Measurements from ENCODE around the gene KIAA1217.
A peak's percentile ranks its signal among the peaks of the same experiment; 100 is the strongest.

Gene KIAA1217

GRCh38 chr10:24518411-24518810 lies 309.5 kb downstream of the KIAA1217 start:
- no peak for DNase-seq

GRCh38 chr10:24518981-24519597 lies 310.2 kb downstream of the KIAA1217 start:
- DNase-seq, result peak; percentile 19

DNA sequence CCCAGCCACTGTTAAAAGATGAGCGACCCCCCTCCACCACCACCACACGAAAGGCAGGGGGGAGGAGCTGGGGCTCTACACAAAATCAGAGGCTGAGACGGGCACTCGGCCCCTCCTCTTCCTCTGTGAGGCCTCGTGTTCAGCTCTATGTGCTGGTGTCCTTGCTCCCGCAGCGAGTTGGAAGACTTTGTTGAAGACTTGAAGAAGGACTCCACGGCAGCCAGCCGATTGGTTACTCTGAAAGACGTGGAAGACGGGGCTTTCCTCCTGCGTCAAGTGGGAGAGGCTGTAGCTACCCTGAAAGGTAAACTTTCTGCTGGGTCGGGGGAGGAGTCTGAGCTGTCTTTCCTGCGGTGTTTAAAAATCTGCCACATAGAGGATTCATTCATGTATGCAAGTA lies 311.0 kb downstream of the KIAA1217 start:
- DNase-seq, result peak; percentile 37

- DNase-seq, result no peak
Measured at GRCh38 chr10:24524314-24524713, 315.4 kb downstream of the KIAA1217 start.

GRCh38 chr10:24526085-24526649 lies 317.2 kb downstream of the KIAA1217 start:
- no peak for DNase-seq

GRCh38 chr10:24528946-24529345 lies 320.0 kb downstream of the KIAA1217 start:
- DNase-seq, result no peak

DNA sequence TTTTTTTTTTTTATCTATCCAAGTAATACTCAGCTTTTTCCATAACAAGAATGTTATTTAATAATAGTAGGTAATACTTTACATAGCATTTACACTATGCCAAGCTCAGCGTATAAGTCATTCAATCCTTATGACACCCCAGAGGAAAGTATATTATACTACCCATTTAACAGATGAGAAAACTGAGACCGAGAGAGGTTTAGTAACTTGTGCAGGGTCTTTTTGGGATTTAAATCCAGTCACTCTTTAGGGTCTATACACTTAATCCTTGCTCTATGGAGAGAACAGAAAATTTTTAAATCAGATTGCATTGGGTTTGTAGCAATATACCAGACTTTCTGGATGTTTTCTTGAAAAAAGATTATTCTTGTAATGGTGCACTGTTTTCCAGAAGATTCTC lies 322.5 kb downstream of the KIAA1217 start:
- DNase-seq, result no peak

DNA sequence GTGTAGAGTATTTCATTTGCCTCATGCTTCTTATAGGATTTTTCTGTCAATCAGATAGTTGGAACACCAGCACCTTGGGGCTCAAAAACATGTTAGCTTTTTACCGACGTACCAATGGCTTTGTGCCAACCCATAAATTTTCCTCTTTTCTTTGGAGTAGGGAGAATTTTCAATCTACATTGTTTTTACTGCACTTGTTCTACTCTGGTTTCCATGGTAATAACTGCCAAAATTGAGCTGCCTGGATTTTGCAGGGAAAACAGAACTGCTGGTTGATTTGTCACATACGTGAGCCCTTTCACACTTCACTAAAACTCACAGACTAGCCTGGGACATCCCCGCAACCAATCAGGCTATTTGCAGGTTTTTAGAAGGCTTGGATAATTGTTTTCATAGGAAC lies 325.0 kb downstream of the KIAA1217 start:
- DNase-seq, result no peak

- no peak for DNase-seq
Measured at GRCh38 chr10:24536636-24537035, 327.7 kb downstream of the KIAA1217 start.

DNA sequence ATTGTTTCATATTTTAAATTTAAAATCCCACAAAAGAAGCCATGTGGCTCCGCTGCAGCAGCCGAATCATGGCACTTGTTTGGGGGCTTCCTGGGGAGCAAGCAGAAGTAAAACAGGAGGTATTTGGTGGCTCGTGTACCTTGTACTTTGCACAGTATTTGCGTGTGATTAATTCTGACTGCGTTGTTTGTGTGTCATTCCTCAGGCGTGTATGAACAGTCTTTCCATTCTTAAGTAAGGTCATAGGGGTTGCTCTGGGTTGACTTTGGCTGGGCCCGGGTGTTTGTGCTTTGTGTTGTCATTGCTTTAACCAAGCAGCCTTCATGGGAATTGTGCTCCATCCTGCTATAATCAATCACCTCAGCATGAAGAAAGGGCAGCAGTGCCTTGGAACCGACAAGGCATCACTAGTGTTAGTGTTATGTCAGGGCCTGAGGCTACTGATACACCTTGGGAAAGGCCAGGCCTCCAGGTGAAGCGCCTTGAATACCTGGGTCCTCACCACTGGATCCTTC lies 332.4 kb downstream of the KIAA1217 start:
- no peak for DNase-seq

DNA sequence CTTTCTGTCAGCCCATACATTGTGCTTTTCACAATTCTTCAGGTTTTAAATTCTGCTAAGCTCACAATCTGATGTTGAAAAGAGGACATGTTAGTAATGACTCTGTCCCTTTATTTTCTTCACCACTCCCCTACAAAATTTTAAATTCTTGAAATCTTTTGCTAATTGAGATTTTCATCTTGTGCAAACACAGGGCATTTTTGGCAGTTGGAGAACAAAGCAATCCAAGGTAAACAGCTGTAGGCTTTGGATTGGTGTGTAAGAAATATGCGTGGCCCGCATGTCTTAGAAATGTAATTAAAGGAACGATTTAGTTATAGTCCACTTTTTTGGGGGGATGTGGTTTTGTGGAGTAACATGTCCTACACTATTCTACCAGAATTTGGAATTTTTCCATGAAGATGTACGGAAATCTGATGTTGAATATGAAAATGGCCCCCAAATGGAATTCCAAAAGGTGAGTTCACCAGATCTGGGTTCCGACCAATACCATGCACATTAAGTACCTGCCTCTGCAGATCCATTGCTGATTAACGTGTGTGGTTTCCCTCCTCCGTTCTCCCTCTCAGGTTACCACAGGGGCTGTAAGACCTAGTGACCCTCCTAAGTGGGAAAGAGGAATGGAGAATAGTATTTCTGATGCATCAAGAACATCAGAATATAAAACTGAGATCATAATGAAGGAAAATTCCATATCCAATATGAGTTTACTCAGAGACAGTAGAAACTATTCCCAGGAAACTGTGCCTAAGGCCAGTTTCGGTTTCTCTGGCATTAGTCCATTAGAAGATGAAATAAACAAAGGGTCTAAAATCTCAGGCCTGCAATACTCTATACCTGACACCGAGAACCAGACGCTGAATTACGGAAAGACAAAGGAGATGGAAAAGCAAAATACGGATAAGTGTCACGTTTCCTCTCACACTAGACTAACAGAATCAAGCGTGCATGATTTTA lies 333.7 kb downstream of the KIAA1217 start:
- DNase-seq, result no peak

- no peak for DNase-seq
Measured at GRCh38 chr10:24544776-24545175, 335.8 kb downstream of the KIAA1217 start.

GRCh38 chr10:24545585-24545984 lies 336.6 kb downstream of the KIAA1217 start:
- no peak for DNase-seq

DNA sequence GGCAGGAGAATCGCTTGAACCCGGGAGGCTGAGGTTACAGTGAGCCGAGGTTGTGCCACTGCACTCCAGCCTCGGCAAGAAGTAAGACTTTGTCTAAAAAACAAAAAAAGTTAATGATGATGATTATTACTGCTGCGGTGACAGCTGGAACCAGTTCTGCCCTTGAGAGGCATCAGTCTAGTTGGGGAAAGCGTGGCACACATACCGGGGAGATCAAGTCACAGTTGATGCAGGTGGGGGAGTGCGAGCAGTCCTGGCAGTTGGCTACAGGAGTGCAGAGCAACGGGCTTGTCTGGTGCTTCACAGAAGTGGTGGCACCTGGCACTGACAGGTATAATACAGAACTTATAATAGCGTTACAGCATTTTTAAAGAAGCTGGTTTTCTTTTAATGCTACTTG lies 341.7 kb downstream of the KIAA1217 start:
- DNase-seq, result no peak

- DNase-seq, result no peak
Measured at GRCh38 chr10:24551161-24551560, 342.2 kb downstream of the KIAA1217 start.

DNA sequence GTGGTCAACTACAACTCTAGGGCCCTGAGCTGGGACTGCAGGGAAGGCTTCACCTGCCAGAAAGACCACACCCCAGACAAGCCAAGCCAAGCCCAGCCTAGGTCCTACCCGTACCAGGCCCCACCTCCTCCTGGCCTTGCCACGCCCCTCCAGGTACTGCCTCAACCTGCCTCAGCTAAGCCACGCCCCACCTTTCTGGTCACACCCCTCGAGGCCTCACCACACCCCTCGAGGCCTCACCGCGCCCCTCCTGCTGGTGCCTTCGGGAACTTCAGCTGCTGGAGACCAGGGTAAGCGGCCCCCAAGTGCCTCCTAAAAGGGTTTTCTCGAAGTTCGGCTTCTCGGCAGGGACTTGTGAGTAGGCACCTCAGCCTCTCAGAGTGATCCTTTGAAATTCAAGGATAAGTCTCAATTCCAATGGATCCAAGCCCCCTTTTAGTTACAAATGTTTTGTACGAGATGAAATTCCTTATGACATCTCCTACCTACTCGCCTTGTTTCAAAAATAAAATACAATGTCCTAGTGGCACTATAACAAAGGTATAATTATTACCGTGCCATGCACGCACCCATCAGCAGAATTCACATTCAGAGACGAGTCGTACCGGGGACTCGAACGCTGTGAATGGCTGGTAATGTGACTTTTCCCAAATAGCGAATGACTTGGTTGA lies 343.5 kb downstream of the KIAA1217 start:
- DNase-seq, result peak; percentile 40

DNA sequence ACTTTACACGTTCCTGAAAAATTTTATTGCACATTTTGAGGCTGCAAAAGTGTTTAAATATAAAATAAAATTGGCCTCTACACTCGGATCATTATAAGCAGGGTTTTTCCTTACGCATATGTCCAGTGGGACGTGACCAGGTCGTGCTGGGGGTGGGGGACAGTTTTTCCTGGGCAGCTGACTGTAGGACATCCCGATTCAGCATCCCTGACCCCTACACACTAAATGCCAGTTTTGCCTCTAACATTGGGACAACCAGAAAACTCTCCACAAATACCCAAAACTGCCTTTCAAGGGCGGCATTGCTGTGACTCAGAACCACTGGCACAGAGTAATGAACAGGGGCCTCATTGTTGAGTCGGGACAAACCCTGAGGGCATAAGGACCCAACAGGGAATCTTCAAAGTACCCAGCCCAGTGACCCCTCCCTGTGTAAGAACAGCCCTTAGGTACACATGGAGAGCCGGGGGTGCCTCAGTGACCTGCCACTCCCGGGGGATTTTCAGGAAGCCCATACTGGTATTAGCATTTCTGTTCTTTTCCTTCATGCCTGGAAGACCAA lies 344.2 kb downstream of the KIAA1217 start:
- no peak for DNase-seq

- no peak for DNase-seq
Measured at GRCh38 chr10:24554036-24554435, 345.1 kb downstream of the KIAA1217 start.

GRCh38 chr10:24556126-24556749 lies 347.3 kb downstream of the KIAA1217 start:
- DNase-seq, result no peak

- no peak for DNase-seq
Measured at GRCh38 chr10:24556750-24557742, 348.1 kb downstream of the KIAA1217 start.

DNA sequence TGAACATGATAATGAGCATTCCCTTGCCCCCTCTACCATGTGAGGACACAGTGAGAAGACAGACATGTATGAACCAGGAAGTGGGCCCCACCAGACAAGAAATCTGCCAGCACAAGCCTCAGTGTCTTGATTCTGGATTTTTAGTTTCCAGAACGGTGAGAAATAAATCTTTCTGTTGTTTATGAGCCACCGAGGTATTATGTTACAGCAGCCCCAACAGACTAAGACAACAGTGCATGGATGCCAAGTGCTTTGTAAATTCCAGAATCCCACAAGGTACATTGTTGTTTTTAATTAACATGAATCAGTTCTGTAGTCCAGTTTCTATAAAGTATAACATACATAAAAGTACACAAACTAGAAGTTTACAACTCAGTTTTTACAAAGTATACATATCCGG lies 352.5 kb downstream of the KIAA1217 start:
- DNase-seq, result no peak
